Islet of Langerhans (tissue), 1 donor: ENCODE data around the gene C9orf153.
A peak's percentile ranks its signal among the peaks of the same experiment; 100 is the strongest.
"Not testable (repeated sequence)": the region's sequence is repeated elsewhere in the genome, so short reads cannot be mapped to it uniquely, and the experiment has no call there.

ENCODE experiments used
- FAIRE-seq: peaks from one replicate; lab custom pipeline; 2011; peaks lifted over from hg19 to GRCh38; lab: Jason Lieb, UNC

C9orf153 gene

DNA sequence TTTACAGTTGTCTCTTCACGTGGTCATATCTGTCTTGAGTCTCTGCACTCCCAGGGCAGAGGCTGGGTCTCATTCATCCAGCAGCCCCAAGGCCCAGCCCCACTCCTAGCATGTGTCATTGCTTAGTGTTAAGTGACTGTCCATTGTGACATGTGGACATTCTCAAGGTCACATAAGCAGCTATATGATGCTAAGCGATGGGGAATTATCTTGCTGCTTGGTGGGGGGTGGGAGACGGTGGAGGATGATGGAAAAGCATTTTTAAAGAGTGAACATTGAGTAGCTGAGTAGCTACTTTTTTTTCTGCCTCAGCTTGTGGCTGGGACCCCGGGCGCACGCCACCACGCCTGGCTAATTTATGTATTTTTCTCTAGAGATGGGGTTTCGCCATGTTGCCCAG, at the start of gene C9orf153:
C9orf153 (minus strand) TSS at position 101 of the 400 bp plus-strand sequence. CDS start 30,054 bp downstream, outside the sequence.
- FAIRE-seq, result no peak

DNA sequence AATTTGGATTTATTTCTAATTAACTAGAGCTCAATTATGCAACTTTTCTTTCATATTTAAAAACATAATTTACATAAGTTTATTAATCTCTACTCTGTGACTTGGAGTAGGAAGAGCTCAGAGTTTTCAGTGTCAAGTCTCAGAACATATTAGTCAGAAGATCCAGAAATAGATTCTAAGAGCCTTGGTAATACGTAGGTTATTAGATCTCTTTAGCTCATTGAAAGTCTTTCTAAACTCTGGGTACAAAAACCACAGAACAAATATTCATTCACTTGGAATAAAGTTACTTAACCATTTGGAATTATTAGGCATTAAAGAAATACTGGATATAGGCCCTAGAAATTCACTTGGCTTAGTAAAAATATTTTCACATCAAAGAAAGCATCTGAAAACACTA, 49.2 kb upstream of the C9orf153 start:
- FAIRE-seq, result no peak

DNA sequence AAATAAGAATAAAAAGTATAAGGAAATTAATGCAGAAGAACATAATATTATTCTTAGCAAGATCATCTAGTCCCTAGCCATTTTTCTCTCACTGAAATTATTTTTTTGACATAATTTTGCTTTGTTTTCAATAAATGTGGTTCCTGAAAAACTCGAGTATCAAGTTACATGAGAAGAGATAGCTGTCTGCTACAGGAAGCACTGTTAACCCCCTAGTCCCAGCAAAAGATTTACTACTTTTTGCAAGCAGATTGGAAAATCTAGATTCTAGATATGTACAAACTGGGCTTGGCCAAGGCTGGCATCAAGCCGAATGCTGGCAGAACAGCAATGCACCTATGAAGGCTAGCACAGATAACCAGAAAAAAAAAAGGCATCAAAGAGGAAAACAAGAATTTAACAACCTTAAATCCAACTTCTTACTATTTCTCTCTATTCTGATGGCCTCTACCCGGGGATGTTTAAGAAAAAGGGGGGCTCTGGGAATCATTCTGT, 44.8 kb upstream of the C9orf153 start:
- no peak for FAIRE-seq

DNA sequence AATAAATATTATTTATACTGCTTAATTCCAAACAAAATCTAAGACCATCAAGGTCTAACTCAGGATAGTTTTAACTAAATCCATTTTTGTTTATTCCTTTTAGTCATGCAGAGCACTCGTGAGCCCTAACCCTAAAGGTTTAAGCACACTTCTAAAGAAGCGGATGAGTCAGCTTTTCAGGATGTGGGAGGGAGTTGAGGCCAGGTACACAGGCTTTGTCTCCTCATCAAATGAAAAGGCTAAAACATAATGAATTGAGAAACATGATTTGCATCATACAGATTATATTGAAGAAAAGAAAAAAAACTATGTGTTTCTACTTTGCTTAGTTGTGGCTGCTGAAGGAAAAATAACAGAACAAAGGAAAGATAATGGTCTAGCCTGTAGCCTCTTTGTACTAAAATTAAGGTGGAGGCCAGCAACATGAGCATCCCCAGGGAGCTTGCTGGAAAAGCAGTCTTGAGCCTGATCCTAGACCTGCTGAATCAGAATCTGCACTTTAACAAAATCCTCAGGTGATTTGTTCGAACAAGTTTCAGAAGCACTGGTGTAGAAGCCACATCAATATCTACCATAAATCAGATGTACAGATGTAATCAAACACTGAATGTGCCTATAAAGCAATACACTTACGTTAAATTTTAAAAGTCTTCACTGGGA, 44.0 kb upstream of the C9orf153 start:
- FAIRE-seq, result no peak

DNA sequence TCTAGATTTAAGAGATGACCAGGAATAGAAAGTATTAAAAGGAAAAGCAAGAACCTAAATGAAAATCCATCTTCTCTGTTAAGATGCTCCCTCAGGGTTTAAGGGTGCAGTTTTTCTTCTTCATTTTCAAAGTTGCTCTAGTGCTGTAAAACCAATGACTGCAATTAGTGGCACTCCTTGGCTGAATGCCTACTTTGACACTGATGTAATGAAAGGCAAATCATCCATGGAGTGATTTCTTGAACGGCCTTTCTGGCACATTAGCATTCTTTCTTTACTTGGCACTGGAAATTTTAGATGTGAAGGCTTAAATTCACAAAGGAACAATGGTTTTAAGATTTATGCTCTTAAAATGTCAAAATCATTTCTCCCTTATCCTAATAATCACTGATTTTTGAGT, 42.2 kb upstream of the C9orf153 start:
- FAIRE-seq, result no peak

DNA sequence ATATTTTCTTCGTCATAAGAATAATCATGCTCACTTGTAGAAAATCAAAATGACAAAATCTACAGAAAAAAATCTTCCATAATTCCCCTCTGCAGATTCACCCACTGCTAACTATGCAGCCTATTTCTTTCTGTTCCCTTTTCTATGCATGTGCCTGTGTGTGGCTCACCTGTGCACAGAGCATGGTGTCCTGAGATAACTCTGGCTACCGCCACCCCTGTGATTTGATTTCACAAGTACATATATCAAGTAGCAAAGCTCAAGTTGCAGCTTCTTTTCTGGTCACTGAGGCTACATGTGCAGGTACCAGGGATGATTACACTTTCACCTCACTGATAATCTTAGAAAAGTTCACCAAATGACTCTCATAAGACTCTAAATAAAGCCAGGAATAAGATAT, 41.2 kb upstream of the C9orf153 start:
- FAIRE-seq, result no peak

DNA sequence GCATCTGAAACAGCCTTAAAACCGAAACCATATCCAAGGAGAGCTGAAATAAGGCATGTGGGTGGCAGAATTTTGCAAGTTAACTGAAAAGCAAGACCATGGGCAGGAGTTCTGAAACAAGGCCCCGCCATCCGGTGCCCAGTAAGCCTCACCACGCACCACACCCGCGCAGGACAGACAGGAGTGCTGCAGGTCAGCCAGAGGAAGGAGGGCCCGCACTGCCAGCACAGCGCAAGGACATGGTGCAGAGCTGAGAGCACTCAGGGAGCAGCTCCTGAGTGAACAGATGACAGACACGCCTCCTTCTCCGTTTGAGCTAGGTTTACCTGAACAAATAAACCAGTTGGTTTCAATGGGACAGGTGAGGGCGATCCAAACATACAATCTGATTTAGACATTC, 39.4 kb upstream of the C9orf153 start:
- FAIRE-seq, result no peak

DNA sequence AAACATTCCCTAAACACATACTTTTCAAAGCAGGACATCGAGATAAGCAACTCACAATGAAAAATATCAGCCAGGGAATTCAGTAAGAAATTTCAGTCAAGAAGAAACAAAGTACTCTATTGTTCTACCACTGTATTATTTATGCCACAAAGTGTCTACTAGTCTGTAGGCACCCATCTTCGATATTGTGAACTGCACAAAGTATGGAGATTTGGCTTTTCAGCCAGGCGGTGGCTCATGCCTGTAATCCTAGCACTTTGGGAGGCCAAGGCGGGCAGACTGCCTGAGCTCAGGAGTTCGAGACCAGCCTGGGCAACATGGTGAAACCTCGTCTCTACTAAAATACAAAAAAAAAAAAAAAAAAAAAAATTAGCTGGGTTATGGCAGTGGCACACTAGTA, 30.9 kb upstream of the C9orf153 start:
- not testable (repeated sequence) for FAIRE-seq

DNA sequence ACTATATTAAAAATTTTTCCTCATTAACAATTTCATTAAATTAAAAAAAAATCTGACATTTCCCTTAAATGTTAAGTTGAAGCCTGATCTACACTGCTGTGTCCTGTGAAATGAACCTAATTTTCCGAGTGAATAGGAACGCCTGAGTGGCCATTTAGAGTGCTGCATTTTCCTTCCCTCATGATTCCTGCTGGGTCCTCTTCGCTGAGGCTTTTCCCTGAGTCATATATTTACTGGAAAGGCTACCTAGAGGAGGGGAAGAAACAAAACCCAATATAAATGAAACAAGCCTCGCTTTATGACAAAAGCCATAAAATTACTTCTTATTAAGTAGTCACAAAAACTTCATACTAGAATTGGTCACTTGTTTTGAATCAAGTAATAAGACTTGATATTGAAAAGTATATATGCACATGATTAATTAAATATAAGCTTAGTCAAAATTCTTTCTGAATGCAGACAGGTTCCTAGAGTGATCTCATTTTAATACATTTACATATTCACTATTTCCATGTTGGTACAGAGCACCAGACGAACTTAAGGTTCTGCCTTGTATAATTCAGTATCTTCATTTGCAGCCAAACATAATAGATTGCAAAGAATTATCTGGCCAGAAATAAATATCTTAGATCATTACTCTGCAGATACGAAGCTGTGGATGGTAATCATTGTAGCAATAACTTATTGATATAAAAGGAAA, 29.2 kb upstream of the C9orf153 start:
- FAIRE-seq, result peak; percentile 60

DNA sequence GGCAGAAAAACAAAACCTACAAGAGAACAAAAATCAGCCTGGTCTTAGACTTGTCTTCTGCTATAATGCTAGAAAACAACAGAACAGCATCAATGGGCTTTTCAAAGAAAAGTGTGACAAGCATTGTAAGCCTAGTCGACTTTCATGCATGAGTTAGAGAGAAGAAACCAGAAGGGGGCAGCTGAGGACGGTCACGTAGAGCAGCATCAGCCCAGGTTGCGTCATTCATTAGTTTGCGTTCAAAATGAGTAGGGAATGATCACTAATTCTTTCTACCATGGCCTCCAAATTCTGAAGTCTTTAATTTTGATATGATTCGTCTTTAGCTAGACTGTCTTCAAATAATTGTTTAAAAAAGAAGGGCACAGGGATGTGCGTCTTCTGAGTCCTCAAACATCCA, 27.6 kb upstream of the C9orf153 start:
- FAIRE-seq, result no peak

DNA sequence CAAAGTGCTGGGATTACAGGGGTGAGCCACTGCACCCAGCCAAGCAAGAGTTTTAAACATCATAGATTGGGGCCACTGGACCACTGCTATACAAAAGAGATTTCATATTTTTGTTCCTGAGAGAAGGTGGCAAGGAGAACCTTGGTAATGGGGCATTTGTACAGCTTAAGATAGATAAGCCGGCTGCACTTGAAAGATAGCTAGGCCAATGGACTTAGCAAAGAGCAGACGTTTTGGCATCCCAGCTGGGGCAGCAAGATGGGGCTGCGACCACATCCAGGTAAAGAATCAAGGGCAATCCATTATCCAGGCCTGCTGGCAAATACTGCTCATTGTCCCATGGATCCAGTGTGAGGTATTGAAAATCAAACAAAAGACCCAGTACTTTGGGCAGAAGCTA, 26.8 kb upstream of the C9orf153 start:
- FAIRE-seq, result no peak

DNA sequence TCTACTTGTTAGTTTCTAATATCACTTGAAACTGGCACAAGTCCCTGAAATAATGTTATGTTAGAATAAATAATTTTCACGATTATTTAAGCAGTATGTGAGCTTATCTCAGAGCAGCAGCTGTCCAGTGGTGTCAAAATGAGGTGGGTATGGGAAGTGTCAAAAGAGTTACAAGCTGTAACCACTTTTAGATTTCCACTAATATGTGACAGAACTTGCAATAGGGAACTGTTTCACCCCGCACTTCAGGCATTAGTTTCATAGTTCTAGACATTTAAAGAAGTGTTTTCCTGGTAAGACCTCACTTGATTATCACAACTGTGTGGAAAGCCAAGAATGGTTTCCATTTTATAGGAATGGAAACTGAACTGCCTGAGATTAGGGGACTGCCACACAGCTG, 25.8 kb upstream of the C9orf153 start:
- FAIRE-seq, result no peak

DNA sequence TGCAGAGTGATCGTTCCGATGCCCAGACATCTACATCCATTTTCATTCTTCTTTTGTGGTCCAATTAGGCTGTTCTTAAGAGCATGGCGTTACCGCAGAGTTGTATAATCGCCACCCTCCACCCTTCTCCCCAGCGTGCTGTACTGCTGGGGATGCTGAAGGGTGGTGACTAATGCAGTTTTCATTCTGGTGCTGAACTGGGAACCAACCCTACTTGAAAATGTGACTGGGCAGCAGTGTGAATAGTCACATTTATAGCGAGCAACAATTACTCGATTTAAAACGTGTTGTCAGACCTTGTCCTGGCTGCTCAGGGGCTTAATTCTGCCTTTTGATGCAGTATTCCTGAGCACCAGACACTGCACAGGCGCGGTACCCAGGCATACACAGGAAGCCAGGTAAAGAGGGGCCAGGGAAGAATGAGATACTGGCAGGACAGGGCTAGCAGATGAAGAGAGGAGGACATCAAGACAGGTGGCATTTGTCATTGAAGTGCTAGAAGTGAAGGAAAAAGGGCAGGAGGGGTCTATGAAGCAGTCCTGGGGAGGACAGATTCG, 23.6 kb upstream of the C9orf153 start:
- FAIRE-seq, result no peak

DNA sequence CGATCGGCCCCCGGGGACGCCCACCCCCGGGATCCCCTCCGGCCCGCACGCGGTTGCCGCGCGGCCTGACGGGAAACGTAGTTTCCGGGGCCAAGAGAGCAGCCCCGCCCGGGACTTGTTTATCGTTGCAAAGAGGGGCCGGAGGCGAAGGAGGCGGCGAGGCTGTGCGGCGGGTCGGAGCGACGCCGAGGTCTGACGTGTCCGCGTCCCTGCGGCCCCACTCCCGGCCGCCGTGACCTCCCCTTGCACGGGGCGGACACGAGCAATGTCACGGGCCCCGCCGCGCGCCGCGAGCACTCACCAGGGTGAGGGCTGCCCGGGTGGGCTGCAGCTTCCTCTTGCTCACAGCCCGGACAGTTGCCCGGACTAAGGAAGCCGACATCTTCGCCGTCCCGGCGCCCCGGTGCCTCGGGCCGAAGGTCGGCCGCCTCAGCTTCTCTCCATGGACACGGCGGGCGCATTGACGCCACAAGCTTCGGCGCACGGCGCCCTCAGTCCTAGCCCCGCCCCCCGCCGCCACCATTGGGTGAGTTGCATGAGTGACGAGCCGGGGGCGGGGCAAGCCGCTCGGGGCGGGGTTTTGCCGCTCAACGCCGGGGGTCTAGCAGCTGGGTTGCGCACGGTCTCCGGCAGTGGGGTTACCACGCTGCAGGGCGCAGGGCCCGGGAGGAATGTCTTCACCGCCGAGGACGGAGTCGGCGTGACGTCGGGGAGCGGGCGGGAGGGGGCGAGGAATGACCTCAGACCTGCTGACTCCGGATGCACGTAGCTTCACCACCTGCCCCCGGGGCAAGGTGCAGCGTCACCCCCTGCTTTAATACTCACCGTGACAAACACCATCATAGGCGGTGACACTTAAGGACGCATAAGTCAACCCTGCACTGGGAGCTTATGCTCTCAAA, 22.9 kb upstream of the C9orf153 start, which contains the start of gene ISCA1:
ISCA1 (minus strand) TSS at position 462 of the 902 bp plus-strand sequence; CDS start at position 382, 80 bp downstream.
- FAIRE-seq, result no peak

DNA sequence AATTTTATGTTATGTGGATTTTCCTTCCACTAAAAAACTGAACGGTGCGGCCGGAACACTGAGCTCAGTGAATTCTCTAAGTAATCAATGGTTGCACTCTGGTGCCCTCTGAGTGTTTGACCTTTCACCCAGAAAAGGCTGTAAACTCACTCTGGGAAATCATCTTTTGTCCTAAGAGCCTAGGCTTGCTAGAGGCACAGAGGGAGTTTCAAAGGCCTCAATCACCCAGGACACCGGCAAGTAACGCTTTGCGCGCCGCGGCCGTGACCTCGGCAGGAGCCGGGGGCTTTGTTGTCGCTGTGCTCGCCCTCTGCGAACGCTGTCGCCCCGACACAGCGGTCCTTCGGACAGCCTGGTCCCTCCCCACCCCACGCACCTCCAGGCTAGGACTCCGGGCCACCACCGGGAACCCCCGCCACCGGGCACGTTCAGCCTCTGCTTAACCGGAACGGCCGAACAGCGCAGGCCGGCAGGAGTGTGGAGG, 22.2 kb upstream of the C9orf153 start:
- no peak for FAIRE-seq

DNA sequence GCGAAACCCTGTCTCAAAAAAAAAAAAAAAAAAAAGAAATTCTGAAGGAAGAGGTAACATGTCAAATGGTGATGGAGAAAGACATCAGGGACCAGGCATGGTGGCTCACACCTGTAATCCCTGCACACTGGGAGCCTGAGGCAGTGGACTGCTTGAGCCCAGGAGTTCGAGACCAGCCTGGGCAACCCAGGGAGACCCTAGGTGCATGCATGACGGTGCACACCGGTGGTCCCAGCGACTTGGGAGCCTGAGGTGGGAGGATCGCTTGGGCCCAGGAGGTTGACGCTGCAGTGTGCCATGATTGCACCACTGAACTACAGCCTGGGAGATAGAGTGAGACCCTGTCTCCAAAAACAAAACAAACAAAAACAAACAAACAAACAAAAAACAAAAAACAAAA, 21.1 kb upstream of the C9orf153 start:
- no peak for FAIRE-seq

DNA sequence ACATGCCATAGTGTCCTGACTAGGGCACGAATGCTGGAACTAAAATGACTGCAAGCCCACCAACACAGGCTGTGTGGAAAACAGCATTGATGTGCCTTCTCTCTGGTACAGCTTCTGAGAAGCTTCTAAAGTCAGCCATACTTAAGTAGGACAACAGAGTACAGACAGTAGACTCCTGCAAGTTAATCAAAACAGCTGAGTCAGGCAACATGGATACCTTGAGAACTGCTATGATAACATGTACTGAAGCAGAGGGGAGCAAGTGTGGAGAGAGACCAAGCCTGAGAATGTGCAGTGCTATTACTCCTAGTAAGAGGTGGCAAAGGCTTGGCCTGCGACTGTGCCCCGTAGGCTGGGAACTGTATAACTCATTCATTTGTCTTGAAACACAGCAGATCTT, 20.4 kb upstream of the C9orf153 start:
- FAIRE-seq, result no peak

DNA sequence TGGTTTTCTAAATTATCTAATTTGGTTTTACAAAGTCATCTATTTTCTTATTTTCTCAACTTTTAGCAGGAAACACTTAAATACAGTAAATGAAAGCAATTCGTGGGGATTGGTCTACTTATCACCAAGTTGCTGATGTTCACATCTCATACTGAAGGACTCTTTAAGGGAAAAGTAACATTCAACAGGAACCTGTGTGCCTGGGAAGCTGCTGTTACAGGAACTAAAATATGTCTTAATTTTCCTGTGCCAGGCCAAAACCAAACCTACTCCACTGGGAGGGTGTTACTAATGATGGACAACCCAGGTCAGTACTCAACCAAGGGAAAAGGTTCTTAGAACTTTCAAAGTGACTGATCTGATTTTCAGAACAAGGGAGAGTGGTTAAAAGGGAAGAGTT, 17.6 kb upstream of the C9orf153 start:
- no peak for FAIRE-seq

DNA sequence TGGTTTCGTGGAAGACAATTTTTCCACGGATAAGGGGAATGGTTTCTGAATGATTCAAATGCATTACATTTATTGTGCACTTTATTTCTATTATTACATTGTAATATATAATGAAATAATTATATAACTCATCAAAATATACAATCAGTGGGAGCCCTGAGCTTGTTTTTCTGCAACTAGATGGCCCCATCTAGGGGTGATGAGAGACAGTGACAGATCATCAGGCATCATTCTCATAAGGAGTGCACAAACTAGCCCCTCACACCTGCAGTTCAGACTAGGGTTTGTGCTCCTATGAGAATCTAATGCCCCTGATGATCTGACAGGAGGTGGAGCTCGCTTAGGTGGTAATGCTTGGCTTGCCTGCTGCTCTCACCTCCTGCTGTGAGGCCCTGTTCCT, 16.5 kb upstream of the C9orf153 start:
- FAIRE-seq, result no peak

DNA sequence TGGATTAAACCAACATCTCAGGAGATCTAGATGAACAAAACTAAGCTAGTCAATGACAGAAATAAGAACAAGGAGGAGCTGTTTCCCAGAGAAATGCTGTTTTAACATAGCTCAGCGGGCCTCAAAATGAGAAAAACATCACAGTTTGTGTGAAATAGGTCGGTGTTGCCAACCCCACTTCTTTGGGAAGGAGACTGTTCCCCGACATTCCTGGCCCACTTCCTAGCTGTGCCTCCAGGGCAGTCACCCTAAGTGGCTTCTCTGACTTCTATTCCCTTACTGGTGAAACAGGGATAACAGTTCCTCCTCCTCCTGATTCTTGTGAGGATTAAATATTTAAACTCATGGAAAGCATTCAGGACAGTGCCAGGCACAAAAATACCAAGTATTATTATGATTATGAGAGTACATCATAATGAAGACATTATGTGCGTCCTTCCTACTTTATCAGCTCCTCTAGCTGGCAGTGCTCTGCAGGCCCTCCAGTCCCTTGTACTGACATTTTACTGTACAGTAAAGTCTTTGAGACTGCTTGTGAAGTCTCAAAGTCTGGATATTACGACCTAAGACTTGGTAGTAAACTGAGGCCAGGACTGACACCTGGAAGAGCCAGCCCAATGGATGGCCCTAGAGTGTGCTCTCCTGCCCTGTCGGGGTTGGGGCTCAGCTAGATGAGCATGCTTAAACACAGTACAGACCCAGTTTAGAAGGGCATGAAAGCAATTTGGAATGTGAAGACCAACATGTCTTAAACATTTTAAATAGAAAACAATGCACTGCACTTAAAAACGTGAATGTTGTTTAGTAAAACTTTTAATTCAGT, 15.6 kb upstream of the C9orf153 start:
- FAIRE-seq, result no peak

DNA sequence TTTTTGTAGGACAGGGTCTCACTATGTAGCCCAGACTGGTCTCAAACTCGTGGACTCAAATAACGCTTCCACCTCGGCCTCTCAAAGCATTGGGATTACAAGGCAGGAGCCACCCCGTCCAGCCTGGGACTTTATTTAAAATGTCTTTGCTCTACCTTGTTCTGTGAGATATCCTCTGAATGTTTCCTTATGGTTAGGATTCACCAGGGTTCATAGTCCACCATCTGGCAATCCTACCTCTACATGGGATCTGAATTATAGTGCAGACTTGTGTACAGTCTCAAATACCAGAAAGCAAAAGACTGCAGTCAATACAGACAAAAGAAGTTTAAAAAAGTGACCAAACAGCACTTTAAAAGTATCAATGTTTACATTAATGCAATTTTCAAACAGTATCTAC, 12.8 kb upstream of the C9orf153 start:
- no peak for FAIRE-seq
